ENCODE data around the gene NUMB.

DNA sequence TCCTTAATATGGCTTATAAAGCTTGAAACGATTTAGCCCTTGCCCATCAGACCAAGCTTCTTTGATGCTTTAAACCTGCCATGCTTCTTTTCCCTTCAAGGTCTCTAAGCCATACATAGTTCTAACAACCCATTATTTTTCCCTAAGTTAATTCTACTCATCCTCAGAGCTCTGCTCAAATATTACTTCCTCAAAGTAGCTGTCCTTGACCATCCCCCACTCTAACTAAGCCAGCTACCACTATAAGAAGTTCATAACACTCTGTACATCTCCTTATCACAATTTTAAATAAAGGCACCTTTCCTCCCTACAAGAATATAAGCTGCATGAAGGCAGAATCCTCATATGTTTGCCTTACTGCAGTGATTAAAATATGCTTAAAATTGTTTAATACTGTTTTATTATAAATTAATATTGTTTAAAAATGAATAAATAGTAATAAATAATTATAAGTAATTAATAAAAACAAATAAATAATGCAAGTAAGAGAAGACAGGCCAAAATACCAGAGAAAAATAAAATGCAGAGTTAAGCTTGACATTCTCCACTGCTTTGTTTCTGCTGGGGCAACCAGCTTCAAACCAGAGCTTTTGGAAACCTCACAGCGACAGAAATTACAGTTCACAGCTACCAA lies 76.8 kb downstream of the NUMB start:
- TF ChIP-seq, protein P1, sequence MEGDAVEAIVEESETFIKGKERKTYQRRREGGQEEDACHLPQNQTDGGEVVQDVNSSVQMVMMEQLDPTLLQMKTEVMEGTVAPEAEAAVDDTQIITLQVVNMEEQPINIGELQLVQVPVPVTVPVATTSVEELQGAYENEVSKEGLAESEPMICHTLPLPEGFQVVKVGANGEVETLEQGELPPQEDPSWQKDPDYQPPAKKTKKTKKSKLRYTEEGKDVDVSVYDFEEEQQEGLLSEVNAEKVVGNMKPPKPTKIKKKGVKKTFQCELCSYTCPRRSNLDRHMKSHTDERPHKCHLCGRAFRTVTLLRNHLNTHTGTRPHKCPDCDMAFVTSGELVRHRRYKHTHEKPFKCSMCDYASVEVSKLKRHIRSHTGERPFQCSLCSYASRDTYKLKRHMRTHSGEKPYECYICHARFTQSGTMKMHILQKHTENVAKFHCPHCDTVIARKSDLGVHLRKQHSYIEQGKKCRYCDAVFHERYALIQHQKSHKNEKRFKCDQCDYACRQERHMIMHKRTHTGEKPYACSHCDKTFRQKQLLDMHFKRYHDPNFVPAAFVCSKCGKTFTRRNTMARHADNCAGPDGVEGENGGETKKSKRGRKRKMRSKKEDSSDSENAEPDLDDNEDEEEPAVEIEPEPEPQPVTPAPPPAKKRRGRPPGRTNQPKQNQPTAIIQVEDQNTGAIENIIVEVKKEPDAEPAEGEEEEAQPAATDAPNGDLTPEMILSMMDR (conservative IDR thresholded peaks at IDR 0.05 in 1 of 2, IDR thresholded peaks at IDR 0.05 in 1 of 2; ENCODE audit: low read depth in 1 of 2, low read length in 2 of 2), result no peak
- TF ChIP-seq EZH2 (IDR thresholded peaks at IDR 0.05; ENCODE audit: low read length, missing control alignments), result no peak
